Upper lobe of right lung (tissue), 1 donor: ENCODE measurements around the gene AGK. TPM values are rescaled to one million over a fixed set of nuclear protein-coding genes. Genes with fewer than 3 reads are reported as not detected.

Experiments used
- ATAC-seq: fragments of 200-7000 bp; cut with Tn5 transposase; one replicate; pipeline ENCODE4 v1.9.1; 2020; ENCODE audit warnings: mild to moderate bottlenecking, moderate library complexity
- DNase-seq: peaks from one replicate; pipeline ENCODE4 v3.0.0-alpha.2; 2020
- H3K27ac ChIP-seq: fragments of 200-600 bp; one replicate; pipeline ENCODE4 v1.8.0; 2022
- H3K27me3 ChIP-seq: fragments of 200-600 bp; one replicate; pipeline ENCODE4 v1.8.0; 2022; ENCODE audit warnings: mild to moderate bottlenecking
- H3K36me3 ChIP-seq: fragments of 200-600 bp; one replicate; pipeline ENCODE4 v1.8.0; 2022
- H3K4me1 ChIP-seq: fragments of 200-600 bp; one replicate; pipeline ENCODE4 v1.8.0; 2022
- H3K4me3 ChIP-seq: fragments of 200-600 bp; one replicate; pipeline ENCODE4 v1.8.0; 2022; ENCODE audit warnings: mild to moderate bottlenecking
- H3K9me3 ChIP-seq: fragments of 200-600 bp; one replicate; pipeline ENCODE4 v1.8.0; 2022
- intact Hi-C: fragments of 100-400 bp; cut with DNase I; formaldehyde crosslinking; loops from one replicate; pipeline ENCODE4 v1.11.0; 2022
- total RNA-seq: library from RNA; stranded (reverse); fragmentation: NEBNext Ultra II Directional; extraction: Animal tissue kit (Norgen Biotek cat#: 25700); gene quantifications from one replicate; pipeline ENCODE4 v1.2.1, GENCODE V29; 2021
- TF ChIP-seq, protein P1 (sequence below): fragments of 200-600 bp; IDR thresholded peaks from one replicate; pipeline ENCODE4 v1.8.0; 2022; ENCODE audit warnings: antibody characterized with exemption
- donor health status: DM: no; HTN: yes; CAD: no; lungs with severe emphysema.

AGK gene
- total RNA-seq, 1 donor from 2014 or later = 17.5 TPM

GRCh38 chr7:141585592-141586510 is 34.6 kb downstream of the AGK start:
- ATAC-seq (peak; percentile 73), DNase-seq (no peak)
- Histone ChIP-seq H3K36me3 (no peaks in the 10 kb centered on the region), H3K27me3 (no peaks in the 10 kb centered on the region), H3K4me3 (no peak overlapping the region), H3K27ac (no peak overlapping the region), H3K4me1 (no peaks in the 10 kb centered on the region), H3K9me3 (no peaks in the 10 kb centered on the region)
- TF ChIP-seq, protein P1, sequence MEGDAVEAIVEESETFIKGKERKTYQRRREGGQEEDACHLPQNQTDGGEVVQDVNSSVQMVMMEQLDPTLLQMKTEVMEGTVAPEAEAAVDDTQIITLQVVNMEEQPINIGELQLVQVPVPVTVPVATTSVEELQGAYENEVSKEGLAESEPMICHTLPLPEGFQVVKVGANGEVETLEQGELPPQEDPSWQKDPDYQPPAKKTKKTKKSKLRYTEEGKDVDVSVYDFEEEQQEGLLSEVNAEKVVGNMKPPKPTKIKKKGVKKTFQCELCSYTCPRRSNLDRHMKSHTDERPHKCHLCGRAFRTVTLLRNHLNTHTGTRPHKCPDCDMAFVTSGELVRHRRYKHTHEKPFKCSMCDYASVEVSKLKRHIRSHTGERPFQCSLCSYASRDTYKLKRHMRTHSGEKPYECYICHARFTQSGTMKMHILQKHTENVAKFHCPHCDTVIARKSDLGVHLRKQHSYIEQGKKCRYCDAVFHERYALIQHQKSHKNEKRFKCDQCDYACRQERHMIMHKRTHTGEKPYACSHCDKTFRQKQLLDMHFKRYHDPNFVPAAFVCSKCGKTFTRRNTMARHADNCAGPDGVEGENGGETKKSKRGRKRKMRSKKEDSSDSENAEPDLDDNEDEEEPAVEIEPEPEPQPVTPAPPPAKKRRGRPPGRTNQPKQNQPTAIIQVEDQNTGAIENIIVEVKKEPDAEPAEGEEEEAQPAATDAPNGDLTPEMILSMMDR = no peak
- intact Hi-C loops = no loop called here

DNA sequence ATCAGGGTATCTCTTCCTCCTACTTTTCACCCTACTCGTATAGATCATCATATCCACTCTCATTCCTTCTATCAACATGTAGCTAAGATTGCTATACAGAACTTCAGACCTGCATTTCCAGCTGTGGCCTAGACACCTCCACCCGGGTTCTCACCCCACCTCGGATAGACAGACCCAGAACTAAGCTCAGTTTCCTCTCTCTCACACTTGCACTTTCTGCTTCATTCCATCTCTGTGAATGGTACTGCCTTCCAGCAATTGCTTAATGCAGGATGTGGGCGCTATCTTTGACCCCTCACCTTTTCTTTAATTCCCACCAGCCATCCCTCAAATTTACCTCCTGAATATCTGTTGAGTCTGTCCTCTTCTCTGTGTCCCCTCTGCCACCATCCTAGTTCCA is 35.7 kb downstream of the AGK start:
- Histone ChIP-seq H3K4me3 (no peak overlapping the region), H3K27me3 (no peaks in the 10 kb centered on the region), H3K4me1 (no peaks in the 10 kb centered on the region), H3K27ac (no peak overlapping the region), H3K36me3 (no peaks in the 10 kb centered on the region), H3K9me3 (no peaks in the 10 kb centered on the region)
- ATAC-seq (no peak), DNase-seq (no peak)
- intact Hi-C loops = no loop called here
- TF ChIP-seq, protein P1 = no peak

GRCh38 chr7:141587304-141587703 is 36.1 kb downstream of the AGK start:
- H3K4me1 ChIP-seq = no peaks in the 10 kb centered on the region
- no peaks in the 10 kb centered on the region for H3K9me3 ChIP-seq
- ATAC-seq (no peak), DNase-seq (no peak)
- H3K27ac ChIP-seq = no peak overlapping the region
- no peaks in the 10 kb centered on the region for H3K27me3 ChIP-seq
- TF ChIP-seq, protein P1 = no peak
- intact Hi-C loops = no loop called here
- H3K36me3 ChIP-seq = no peaks in the 10 kb centered on the region
- no peak overlapping the region for H3K4me3 ChIP-seq

DNA sequence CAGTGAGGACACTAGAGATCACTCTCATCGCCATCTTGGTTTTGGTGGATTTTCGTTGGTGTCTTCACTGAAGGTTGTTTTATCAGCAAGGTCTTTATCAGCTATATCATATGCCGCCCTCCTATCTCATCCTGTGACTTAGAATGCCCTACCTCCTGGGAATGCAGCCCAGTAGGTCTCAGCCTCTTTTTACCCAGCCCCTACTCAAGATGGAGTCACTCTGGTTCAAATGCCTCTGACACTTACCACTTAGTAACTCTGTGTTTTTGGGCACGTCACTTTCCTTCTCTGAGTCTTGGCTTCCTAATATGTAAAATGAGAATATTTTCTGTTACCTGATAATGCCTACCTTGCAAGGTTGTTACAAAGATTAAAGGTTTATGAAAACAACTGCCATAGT is 37.7 kb downstream of the AGK start:
- Histone ChIP-seq H3K27me3 (no peaks in the 10 kb centered on the region), H3K4me3 (no peak overlapping the region), H3K9me3 (no peaks in the 10 kb centered on the region), H3K36me3 (no peaks in the 10 kb centered on the region), H3K27ac (no peak overlapping the region), H3K4me1 (no peaks in the 10 kb centered on the region)
- TF ChIP-seq, protein P1 = no peak
- DNase-seq = no peak
- intact Hi-C loops = no loop called here
- ATAC-seq = no peak

DNA sequence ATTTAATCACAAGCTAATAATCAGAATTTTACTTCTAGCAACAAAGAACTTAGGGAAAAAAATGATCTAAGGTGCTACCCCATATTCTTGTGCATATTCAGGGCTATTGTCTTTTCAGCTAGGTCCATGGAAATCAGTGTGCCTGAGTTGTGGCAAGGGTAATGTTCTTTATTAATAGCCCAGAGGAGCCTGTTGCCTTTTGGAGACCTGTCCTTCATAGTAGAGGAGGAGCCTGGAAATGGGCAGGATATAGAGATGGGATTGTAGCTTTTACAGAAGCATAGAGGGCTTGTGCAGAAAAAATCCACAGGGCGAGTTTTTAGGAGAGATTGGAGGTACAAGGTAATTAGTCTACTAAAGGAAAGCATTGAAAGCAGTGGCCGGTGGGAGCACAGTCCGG is 38.9 kb downstream of the AGK start:
- no peaks in the 10 kb centered on the region for H3K9me3 ChIP-seq
- no peak overlapping the region for H3K4me3 ChIP-seq
- H3K4me1 ChIP-seq = no peaks in the 10 kb centered on the region
- H3K27ac ChIP-seq = no peak overlapping the region
- TF ChIP-seq, protein P1 = no peak
- DNase-seq = no peak
- no peaks in the 10 kb centered on the region for H3K36me3 ChIP-seq
- intact Hi-C loops = no loop called here
- ATAC-seq = no peak
- no peaks in the 10 kb centered on the region for H3K27me3 ChIP-seq
